ENCODE results near the gene ALDH1A3.

The ALDH1A3 gene

GRCh38 chr15:100873029-100873677 lies 6.5 kb upstream of the ALDH1A3 start:
- Histone ChIP-seq H3K27ac (no peak overlapping the region), H3K4me1 (ENCODE audit: low read depth, poor library complexity, severe bottlenecking) (no peaks in the 10 kb centered on the region), H3K4me3 (IDR thresholded peaks at IDR 0.05; ENCODE audit: insufficient read depth, low read depth, low read length) (no peak overlapping the region), H3K36me3 (ENCODE audit: insufficient read depth) (no peaks in the 10 kb centered on the region), H3K9ac (no peak overlapping the region), H3K4me2 (no peak overlapping the region), H3K79me2 (ENCODE audit: insufficient read depth, low read depth) (no peaks in the 10 kb centered on the region), H4K20me1 (ENCODE audit: insufficient read depth) (no peaks in the 10 kb centered on the region), H2AFZ (ENCODE audit: low read depth) (no peak overlapping the region), H3K27me3 (ENCODE audit: insufficient read depth, low read depth) (no peaks in the 10 kb centered on the region)
- peak; percentile 89 for TF ChIP-seq CTCF (conservative IDR thresholded peaks at IDR 0.05; ENCODE audit: low read depth, low read length)

GRCh38 chr15:100875495-100875894 lies 4.1 kb upstream of the ALDH1A3 start:
- H3K4me1 ChIP-seq (ENCODE audit: low read depth, poor library complexity, severe bottlenecking), result no peaks in the 10 kb centered on the region
- H3K79me2 ChIP-seq (ENCODE audit: insufficient read depth, low read depth), result no peaks in the 10 kb centered on the region
- no peak overlapping the region for H2AFZ ChIP-seq (ENCODE audit: low read depth)
- no peak overlapping the region for H3K27ac ChIP-seq
- H3K9ac ChIP-seq, result no peak overlapping the region
- no peaks in the 10 kb centered on the region for H3K27me3 ChIP-seq (ENCODE audit: insufficient read depth, low read depth)
- H4K20me1 ChIP-seq (ENCODE audit: insufficient read depth), result no peaks in the 10 kb centered on the region
- no peaks in the 10 kb centered on the region for H3K36me3 ChIP-seq (ENCODE audit: insufficient read depth)
- H3K4me3 ChIP-seq (IDR thresholded peaks at IDR 0.05; ENCODE audit: insufficient read depth, low read depth, low read length), result no peak overlapping the region
- H3K4me2 ChIP-seq, result no peak overlapping the region
- TF ChIP-seq CTCF (conservative IDR thresholded peaks at IDR 0.05; ENCODE audit: low read depth, low read length), result no peak

- Histone ChIP-seq H3K36me3 (ENCODE audit: insufficient read depth) (no peaks in the 10 kb centered on the region), H3K4me1 (ENCODE audit: low read depth, poor library complexity, severe bottlenecking) (no peaks in the 10 kb centered on the region)
- no peak for TF ChIP-seq CTCF (conservative IDR thresholded peaks at IDR 0.05; ENCODE audit: low read depth, low read length)
Measured at GRCh38 chr15:100875976-100876375, 3.7 kb upstream of the ALDH1A3 start.

GRCh38 chr15:100877551-100877950 lies 2.1 kb upstream of the ALDH1A3 start:
- no peaks in the 10 kb centered on the region for H4K20me1 ChIP-seq (ENCODE audit: insufficient read depth)
- no peaks in the 10 kb centered on the region for H3K27me3 ChIP-seq (ENCODE audit: insufficient read depth, low read depth)
- no peak overlapping the region for H3K9ac ChIP-seq
- no peak overlapping the region for H3K27ac ChIP-seq
- no peaks in the 10 kb centered on the region for H3K36me3 ChIP-seq (ENCODE audit: insufficient read depth)
- H3K4me1 ChIP-seq (ENCODE audit: low read depth, poor library complexity, severe bottlenecking), result no peaks in the 10 kb centered on the region
- H3K4me3 ChIP-seq (IDR thresholded peaks at IDR 0.05; ENCODE audit: insufficient read depth, low read depth, low read length), result no peak overlapping the region
- H3K4me2 ChIP-seq, result no peak overlapping the region
- TF ChIP-seq CTCF (conservative IDR thresholded peaks at IDR 0.05; ENCODE audit: low read depth, low read length), result no peak
- H3K79me2 ChIP-seq (ENCODE audit: insufficient read depth, low read depth), result no peaks in the 10 kb centered on the region
- H2AFZ ChIP-seq (ENCODE audit: low read depth), result no peak overlapping the region

More at GRCh38 chr15:100875976-100876375, 3.7 kb upstream of the ALDH1A3 start:
- Histone ChIP-seq H3K4me2 (no peak overlapping the region), H3K9ac (no peak overlapping the region), H4K20me1 (ENCODE audit: insufficient read depth) (no peaks in the 10 kb centered on the region), H3K4me3 (IDR thresholded peaks at IDR 0.05; ENCODE audit: insufficient read depth, low read depth, low read length) (no peak overlapping the region), H3K27ac (no peak overlapping the region), H3K79me2 (ENCODE audit: insufficient read depth, low read depth) (no peaks in the 10 kb centered on the region), H2AFZ (ENCODE audit: low read depth) (no peak overlapping the region), H3K27me3 (ENCODE audit: insufficient read depth, low read depth) (no peaks in the 10 kb centered on the region)

All from KMS-11 (cell line).